ENCODE data around the gene CROT. TPM values are rescaled to one million over a fixed set of nuclear protein-coding genes. Genes with fewer than 3 reads are reported as not detected.

CROT gene
- 10.4 and 11.0 TPM in 2 replicates for total RNA-seq

GRCh38 chr7:87345166-87345927 is at the start of gene CROT:
CROT (plus strand) TSS chr7:87345664; CDS start chr7:87349069, 3,405 bp downstream.

Other genes starting within 250 kb of the CROT start
- 18.8 and 31.1 TPM in 2 replicates for gene DMTF1, start 193.2 kb upstream of the CROT start, total RNA-seq
- gene TMEM243, start 125.9 kb upstream of the CROT start, total RNA-seq: 45.9 and 60.1 TPM in 2 replicates
- 0.16 TPM in 1 of 2 replicates, not detected in the other for gene ABCB4, start 130.0 kb downstream of the CROT start, total RNA-seq